HEK293T (cell line): Measurements from ENCODE around the gene TMEM232.

Experiments used
- ARNT ChIP-seq: fragments of 450-650 bp; IDR thresholded peaks from 2 replicates; pipeline ENCODE4 v1.6.1; 2017; ENCODE audit warnings: mild to moderate bottlenecking
- BHLHE40 ChIP-seq: fragments of 450-650 bp; IDR thresholded peaks from 2 replicates; pipeline ENCODE4 v1.6.1; 2016; ENCODE audit warnings: mild to moderate bottlenecking, moderate library complexity, borderline replicate concordance
- FOXA1 ChIP-seq: fragments of 450-650 bp; IDR thresholded peaks from 2 replicates; pipeline ENCODE4 v1.6.1; 2016; ENCODE audit warnings: mild to moderate bottlenecking
- FOXM1 ChIP-seq: fragments of 450-650 bp; IDR thresholded peaks from 2 replicates; pipeline ENCODE4 v1.6.1; 2017; ENCODE audit warnings: mild to moderate bottlenecking, borderline replicate concordance
- L3MBTL2 ChIP-seq: fragments of 450-650 bp; conservative IDR thresholded peaks from 2 replicates; pipeline ENCODE4 v1.6.1; 2016; ENCODE audit warnings: mild to moderate bottlenecking
- NFRKB ChIP-seq: fragments of 450-650 bp; IDR thresholded peaks from 2 replicates; pipeline ENCODE4 v1.6.1; 2016; ENCODE audit warnings: mild to moderate bottlenecking, moderate library complexity
- SP1 ChIP-seq: fragments of 450-650 bp; IDR thresholded peaks from 2 replicates; pipeline ENCODE4 v1.6.1; 2017
- SUZ12 ChIP-seq: fragments of 450-650 bp; IDR thresholded peaks from 2 replicates; pipeline ENCODE4 v1.6.1; 2016; ENCODE audit warnings: mild to moderate bottlenecking

- TF ChIP-seq NFRKB (no peak), SP1 (no peak), L3MBTL2 (no peak), FOXA1 (no peak), BHLHE40 (no peak), FOXM1 (no peak), SUZ12 (no peak), ARNT (no peak)
Observed at GRCh38 chr5:110703481-110703880, 23.0 kb downstream of the TMEM232 start.
